Trophoblast cell (in vitro differentiated cells and primary cell): Measurements from ENCODE around the gene HLX.

Experiments
- DNase-seq, 2 donors: peaks; one replicate each; pipeline ENCODE4 v3.0.0-alpha.2; 2016
- H2AFZ ChIP-seq: 2 replicates; pipeline ENCODE4 v1.6.1; 2013; ENCODE audit warnings: low read length, moderate library complexity, mild to moderate bottlenecking; ENCODE audit not compliant: insufficient read depth, poor library complexity
- H2AK5ac ChIP-seq: 2 replicates; pipeline ENCODE4 v1.6.1; 2013; ENCODE audit warnings: mild to moderate bottlenecking, low read length
- H2BK120ac ChIP-seq: 2 replicates; pipeline ENCODE4 v1.6.1; 2013; ENCODE audit warnings: low read length, mild to moderate bottlenecking, moderate library complexity; ENCODE audit not compliant: insufficient read depth, poor library complexity
- H2BK12ac ChIP-seq: 2 replicates; pipeline ENCODE4 v1.6.1; 2013; ENCODE audit warnings: mild to moderate bottlenecking, low read length, moderate library complexity
- H2BK5ac ChIP-seq: 2 replicates; pipeline ENCODE4 v1.6.1; 2013; ENCODE audit warnings: low read length, low read depth, moderate library complexity, mild to moderate bottlenecking; ENCODE audit not compliant: poor library complexity
- H3K14ac ChIP-seq: 2 replicates; pipeline ENCODE4 v1.6.1; 2013; ENCODE audit warnings: mild to moderate bottlenecking, low read length
- H3K18ac ChIP-seq: 2 replicates; pipeline ENCODE4 v1.6.1; 2013; ENCODE audit warnings: mild to moderate bottlenecking, low read length
- H3K23ac ChIP-seq: 2 replicates; pipeline ENCODE4 v1.6.1; 2013; ENCODE audit warnings: low read length
- H3K27ac ChIP-seq: 2 replicates; pipeline ENCODE4 v1.5.1; 2013; ENCODE audit warnings: low read depth, mild to moderate bottlenecking, inconsistent platforms, low read length, moderate library complexity
- H3K27me3 ChIP-seq: 2 replicates; pipeline ENCODE4 v1.6.1; 2013; ENCODE audit warnings: inconsistent platforms, mild to moderate bottlenecking, low read length, moderate library complexity; ENCODE audit not compliant: insufficient read depth
- H3K36me3 ChIP-seq, 2 experiments: 1 replicate in 1 of 2; 2 replicates in 1 of 2; pipeline ENCODE4 v1.6.1; 2013; ENCODE audit warnings: low read length in 2 of 2, mild to moderate bottlenecking in 2 of 2, moderate library complexity in 1 of 2; ENCODE audit not compliant: insufficient read depth in 2 of 2, control insufficient read depth in 1 of 2
- H3K4ac ChIP-seq: 2 replicates; pipeline ENCODE4 v1.6.1; 2013; ENCODE audit warnings: low read depth, mild to moderate bottlenecking, low read length, moderate library complexity
- H3K4me1 ChIP-seq, 2 experiments: 1 replicate in 1 of 2; 2 replicates in 1 of 2; pipeline ENCODE4 v1.6.1; 2013; ENCODE audit warnings: low read length in 2 of 2, mild to moderate bottlenecking in 2 of 2, moderate library complexity in 1 of 2; ENCODE audit not compliant: insufficient read depth in 2 of 2, control insufficient read depth in 1 of 2
- H3K4me2 ChIP-seq: 2 replicates; pipeline ENCODE4 v1.6.1; 2013; ENCODE audit warnings: inconsistent platforms, mild to moderate bottlenecking, low read length, moderate library complexity
- H3K4me3 ChIP-seq: 2 replicates; pipeline ENCODE4 v1.5.1; 2013; ENCODE audit warnings: mild to moderate bottlenecking, low read depth, low read length, inconsistent platforms
- H3K79me1 ChIP-seq: one replicate; pipeline ENCODE4 v1.6.1; 2013; ENCODE audit warnings: low read length
- H3K79me2 ChIP-seq: 2 replicates; pipeline ENCODE4 v1.6.1; 2013; ENCODE audit warnings: low read length, mild to moderate bottlenecking; ENCODE audit not compliant: control insufficient read depth, insufficient read depth, poor library complexity
- H3K9ac ChIP-seq: 2 replicates; pipeline ENCODE4 v1.6.1; 2013; ENCODE audit warnings: mild to moderate bottlenecking, low read length
- H3K9me3 ChIP-seq: 2 replicates; pipeline ENCODE4 v1.6.1; 2013; ENCODE audit warnings: low read depth, mild to moderate bottlenecking, control low read depth, inconsistent platforms, low read length; ENCODE audit not compliant: insufficient read depth
- H4K12ac ChIP-seq: 2 replicates; pipeline ENCODE4 v1.6.1; 2013; ENCODE audit warnings: low read depth, mild to moderate bottlenecking, low read length, moderate library complexity
- H4K8ac ChIP-seq: 2 replicates; pipeline ENCODE4 v1.6.1; 2013; ENCODE audit warnings: low read depth, mild to moderate bottlenecking, low read length, moderate library complexity
- H4K91ac ChIP-seq: one replicate; pipeline ENCODE4 v1.6.1; 2013; ENCODE audit warnings: low read depth, mild to moderate bottlenecking, low read length, moderate library complexity
- WGBS: extraction: QIAGEN DNeasy Blood & Tissue Kit; methylation state at CpG from one replicate; pipeline ENCODE4 v1.1.7; 2013; ENCODE audit warnings: missing lambda C conversion rate; ENCODE audit not compliant: insufficient read length, insufficient coverage; ENCODE audit errors: extremely low coverage; 5-methylcytosine and 5-hydroxymethylcytosine counted together

HLX gene

DNA sequence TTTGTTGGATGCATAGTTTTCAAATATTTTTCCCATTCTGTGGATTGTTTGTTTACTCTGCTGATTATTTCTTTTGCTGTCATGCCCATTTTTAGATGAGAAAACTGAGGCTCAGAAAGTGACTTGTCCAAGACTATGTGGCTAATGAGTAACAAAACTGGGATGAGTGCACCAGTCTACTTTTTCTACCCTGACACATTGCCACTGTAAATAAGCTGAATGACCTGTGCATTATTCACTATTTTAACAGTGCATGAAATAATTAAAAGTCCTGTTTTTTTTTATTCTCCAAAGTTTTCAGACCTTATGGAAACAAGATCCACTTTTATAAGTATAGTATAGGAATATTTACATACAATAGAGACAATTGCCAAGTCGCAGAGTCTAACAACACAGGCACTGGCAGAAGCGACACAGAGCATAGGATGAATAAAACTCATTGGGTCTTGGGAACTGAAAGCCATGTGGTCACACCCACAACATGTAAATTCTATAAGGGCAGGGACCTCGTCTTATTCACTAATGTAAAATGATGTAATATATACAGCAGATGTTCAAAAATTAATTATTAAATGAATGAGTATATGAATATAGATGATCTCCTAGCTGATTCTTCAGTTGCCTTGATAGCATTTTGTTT, 45.2 kb downstream of the HLX start:
- no peak overlapping the region for H3K4ac ChIP-seq
- no peak overlapping the region for H2BK12ac ChIP-seq
- no peak overlapping the region for H4K12ac ChIP-seq
- H2AK5ac ChIP-seq = no peak overlapping the region
- no peak overlapping the region for H3K14ac ChIP-seq
- no peak overlapping the region for H4K8ac ChIP-seq
- no peaks in the 10 kb centered on the region for H3K4me1 ChIP-seq
- no peak overlapping the region for H2BK120ac ChIP-seq
- H3K18ac ChIP-seq = no peak overlapping the region
- no peak overlapping the region for H3K23ac ChIP-seq
- H3K79me2 ChIP-seq = no peaks in the 10 kb centered on the region
- H3K27ac ChIP-seq = no peak overlapping the region
- H2AFZ ChIP-seq = no peak overlapping the region
- no peaks in the 10 kb centered on the region for H3K79me1 ChIP-seq
- H3K4me3 ChIP-seq = no peak overlapping the region
- no peaks in the 10 kb centered on the region for H3K36me3 ChIP-seq
- H3K27me3 ChIP-seq = no peaks in the 10 kb centered on the region
- H3K9me3 ChIP-seq = no peaks in the 10 kb centered on the region
- H2BK5ac ChIP-seq = no peak overlapping the region
- H4K91ac ChIP-seq = no peak overlapping the region
- WGBS = no CpG with 5 or more reads among the region's 3 CpGs
- no peak for DNase-seq
- no peak overlapping the region for H3K9ac ChIP-seq
- H3K4me2 ChIP-seq = no peak overlapping the region

DNA sequence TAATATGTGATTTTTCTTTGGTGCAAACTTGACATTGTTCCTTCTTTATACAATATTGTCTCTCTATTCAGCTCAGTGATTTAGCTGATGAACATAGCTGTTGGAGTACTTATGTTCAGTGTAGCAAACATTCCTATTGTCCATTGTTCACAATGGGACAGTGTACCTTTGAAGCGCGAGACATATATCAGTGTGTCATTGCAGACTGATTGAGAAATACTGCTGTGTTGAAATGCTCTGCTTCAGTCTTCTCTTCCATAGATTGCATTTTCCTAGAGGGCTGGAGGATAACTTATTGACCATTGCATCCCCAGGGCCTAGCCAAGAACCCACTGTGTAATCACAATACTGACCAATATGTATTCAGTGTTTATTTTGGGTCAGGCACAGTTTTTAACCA, 46.5 kb downstream of the HLX start:
- Histone ChIP-seq H2AK5ac (no peak overlapping the region), H3K27ac (no peak overlapping the region), H3K4me3 (no peak overlapping the region), H3K18ac (no peak overlapping the region), H3K79me2 (no peaks in the 10 kb centered on the region), H3K4me1 (no peaks in the 10 kb centered on the region), H3K9me3 (no peaks in the 10 kb centered on the region), H4K91ac (no peak overlapping the region), H4K12ac (no peak overlapping the region), H3K4me2 (no peak overlapping the region), H2BK12ac (no peak overlapping the region), H3K79me1 (no peaks in the 10 kb centered on the region), H3K23ac (no peak overlapping the region), H4K8ac (no peak overlapping the region), H2BK5ac (no peak overlapping the region), H3K4ac (no peak overlapping the region), H3K27me3 (no peaks in the 10 kb centered on the region), H2AFZ (no peak overlapping the region), H3K14ac (no peak overlapping the region), H3K9ac (no peak overlapping the region), H3K36me3 (no peaks in the 10 kb centered on the region), H2BK120ac (no peak overlapping the region)
- no peak for DNase-seq
- no CpG with 5 or more reads among the region's 2 CpGs for WGBS

DNA sequence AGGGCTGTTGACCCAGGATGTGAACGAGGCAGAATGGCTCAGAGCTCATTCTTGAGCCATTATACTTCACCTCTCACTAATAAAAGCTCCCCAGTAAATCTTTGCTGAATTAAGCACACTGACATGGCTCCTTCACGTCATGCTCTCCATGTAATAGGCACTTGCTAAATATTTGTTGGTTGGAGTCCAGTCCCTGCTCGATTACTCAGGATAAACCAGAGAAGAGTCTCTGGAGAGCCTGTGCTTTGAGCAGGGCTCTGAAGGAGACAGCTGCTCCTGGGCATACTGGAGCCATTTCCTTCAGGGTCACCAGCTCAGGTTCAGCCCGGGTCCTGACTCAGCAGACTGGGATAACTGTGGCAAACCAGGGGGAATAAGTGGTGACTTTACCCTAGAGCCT, 46.9 kb downstream of the HLX start:
- Histone ChIP-seq H3K23ac (no peak overlapping the region), H3K9ac (no peak overlapping the region), H2BK120ac (no peak overlapping the region), H2BK5ac (no peak overlapping the region), H3K27ac (no peak overlapping the region), H3K4me1 (no peaks in the 10 kb centered on the region), H2AK5ac (no peak overlapping the region), H2AFZ (no peak overlapping the region), H3K18ac (no peak overlapping the region), H3K4ac (no peak overlapping the region), H4K8ac (no peak overlapping the region), H4K12ac (no peak overlapping the region), H4K91ac (no peak overlapping the region), H3K79me1 (no peaks in the 10 kb centered on the region), H3K4me2 (no peak overlapping the region), H2BK12ac (no peak overlapping the region), H3K14ac (no peak overlapping the region), H3K4me3 (no peak overlapping the region), H3K9me3 (no peaks in the 10 kb centered on the region), H3K36me3 (no peaks in the 10 kb centered on the region), H3K27me3 (no peaks in the 10 kb centered on the region), H3K79me2 (no peaks in the 10 kb centered on the region)
- DNase-seq = no peak
- no CpG with 5 or more reads among the region's 4 CpGs for WGBS

DNA sequence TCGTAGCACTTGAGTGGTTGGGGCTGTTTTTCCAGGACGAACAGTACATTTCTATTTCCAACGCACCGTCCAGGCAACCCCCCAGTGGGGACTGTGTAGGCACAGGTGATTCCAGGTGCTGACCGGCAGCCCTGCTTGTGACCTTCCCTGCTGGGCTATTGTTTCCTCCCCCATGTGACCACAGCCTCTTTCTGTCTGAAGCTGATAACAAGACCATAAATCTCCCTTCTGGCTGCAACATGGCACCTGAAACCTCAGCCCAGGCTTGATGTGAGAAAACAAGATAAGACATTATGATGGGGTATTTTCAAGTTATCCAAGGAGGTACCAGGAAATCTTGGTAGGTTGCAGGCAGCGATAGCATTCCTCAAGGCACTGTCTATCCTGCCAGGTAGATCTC, 48.2 kb downstream of the HLX start:
- Histone ChIP-seq H3K79me1 (no peaks in the 10 kb centered on the region), H3K23ac (no peak overlapping the region), H2AK5ac (no peak overlapping the region), H2BK120ac (no peak overlapping the region), H3K36me3 (no peaks in the 10 kb centered on the region), H3K4me3 (no peak overlapping the region), H2AFZ (no peak overlapping the region), H3K9me3 (no peaks in the 10 kb centered on the region), H3K4me2 (no peak overlapping the region), H4K8ac (no peak overlapping the region), H4K12ac (no peak overlapping the region), H3K9ac (no peak overlapping the region), H2BK12ac (no peak overlapping the region), H3K18ac (no peak overlapping the region), H3K14ac (no peak overlapping the region), H3K79me2 (no peaks in the 10 kb centered on the region), H3K27me3 (no peaks in the 10 kb centered on the region), H2BK5ac (no peak overlapping the region), H3K27ac (no peak overlapping the region), H3K4me1 (no peaks in the 10 kb centered on the region), H3K4ac (no peak overlapping the region), H4K91ac (no peak overlapping the region)
- WGBS = no CpG with 5 or more reads among the region's 6 CpGs
- DNase-seq = no peak
